NCI-H146 treated with DMSO at 0.1 percent for 48 hours (cell line): ENCODE data around the gene GIPC3.
"Not testable (repeated sequence)": the region's sequence is repeated elsewhere in the genome, so short reads cannot be mapped to it uniquely, and the experiment has no call there.

ENCODE experiments used
- DNase-seq: peaks from one replicate; lab custom pipeline; 2025; ENCODE audit not compliant: unreplicated experiment; lab: John Stamatoyannopoulos, UW

The GIPC3 gene

DNA sequence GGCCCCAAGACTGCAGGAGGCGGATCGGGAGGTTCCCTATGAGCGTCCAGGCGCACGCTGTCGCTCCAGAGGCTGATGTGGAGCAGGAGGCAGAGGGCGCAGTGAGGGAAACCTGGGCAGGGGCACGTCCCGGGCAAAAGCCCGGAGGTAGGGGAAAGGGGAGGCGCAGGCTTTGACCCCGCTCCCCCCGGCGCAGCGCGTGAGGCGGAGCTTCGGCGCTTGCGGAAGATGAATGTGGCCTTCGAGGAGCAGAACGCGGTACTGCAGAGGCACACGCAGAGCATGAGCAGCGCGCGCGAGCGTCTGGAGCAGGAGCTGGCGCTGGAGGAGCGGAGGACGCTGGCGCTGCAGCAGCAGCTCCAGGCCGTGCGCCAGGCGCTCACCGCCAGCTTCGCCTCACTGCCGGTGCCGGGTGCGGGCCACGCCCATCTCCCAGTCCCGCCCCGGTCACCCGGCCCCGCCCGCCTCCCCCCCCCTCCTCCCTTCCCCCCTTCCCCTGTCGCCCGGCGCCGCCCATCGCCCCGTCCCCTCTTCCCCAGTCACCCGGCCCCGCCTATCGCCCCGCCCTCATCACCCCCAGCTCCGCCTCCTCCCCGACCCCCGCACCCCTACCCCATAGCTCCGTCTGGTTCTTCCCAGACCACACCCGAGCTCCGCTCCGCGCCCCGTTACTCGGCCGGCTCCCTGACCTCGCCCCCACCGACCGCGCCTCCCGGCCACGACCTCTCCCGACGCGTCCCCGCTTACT is 8.4 kb upstream of the GIPC3 start:
- no peak for DNase-seq

- no peak for DNase-seq
These were observed 7.4 kb upstream of the GIPC3 start for GRCh38 chr19:3577723-3578344.

GRCh38 chr19:3578390-3578789 is 6.9 kb upstream of the GIPC3 start:
- no peak for DNase-seq

DNA sequence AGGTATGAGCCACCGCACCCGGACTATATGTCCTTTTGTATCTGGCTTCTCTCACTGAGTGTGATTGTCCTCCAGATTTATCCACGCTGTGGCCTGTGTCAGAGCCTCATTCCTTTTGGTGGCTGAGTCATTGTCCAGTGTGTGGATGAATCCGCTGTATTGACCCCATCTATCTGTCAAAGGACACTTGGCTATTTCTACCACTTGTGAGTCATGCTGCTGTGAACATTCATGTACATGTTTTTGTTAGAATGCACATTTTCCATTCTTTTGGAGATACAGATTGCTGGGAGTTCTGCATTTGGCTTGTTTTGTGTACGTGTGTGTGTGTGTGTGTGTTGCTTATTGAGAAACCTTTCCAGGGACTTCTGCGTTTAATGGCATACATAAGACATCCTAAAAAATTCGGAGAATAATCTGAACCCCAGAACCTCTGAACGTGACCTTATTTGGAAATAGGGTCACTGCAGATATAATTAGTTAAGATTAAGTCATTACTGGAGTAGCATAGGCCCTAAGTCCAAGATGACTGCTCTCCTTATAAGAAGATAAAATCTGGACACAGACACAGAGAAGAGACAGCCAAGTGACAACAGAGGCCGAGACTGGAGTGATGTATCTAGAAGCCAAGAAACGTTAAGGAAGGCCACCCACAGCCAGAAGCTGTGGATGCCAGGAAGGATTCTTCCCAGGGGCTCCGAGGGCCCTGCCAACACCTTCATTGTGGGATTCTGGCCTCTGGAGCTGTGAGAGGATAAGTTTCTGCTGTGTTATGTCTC is 4.9 kb upstream of the GIPC3 start:
- DNase-seq, result no peak

DNA sequence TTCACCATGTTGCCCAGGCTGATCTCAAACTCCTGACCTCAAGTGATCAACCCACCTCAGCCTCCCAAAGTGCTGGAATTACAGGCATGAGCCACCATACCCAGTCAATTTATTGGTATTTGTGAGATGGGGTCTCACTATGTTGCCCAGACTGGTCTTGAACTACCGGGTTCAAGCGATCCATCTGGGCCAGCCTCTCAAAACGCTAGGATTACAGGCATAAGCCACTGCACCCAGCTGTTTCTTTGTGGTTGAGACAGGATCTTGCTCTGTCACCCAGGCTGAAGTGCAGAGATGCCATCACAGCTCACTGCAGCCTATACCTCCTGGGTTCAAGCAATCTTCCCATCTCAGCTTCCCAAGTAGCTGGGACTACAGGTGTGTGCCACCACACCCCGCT is 3.5 kb upstream of the GIPC3 start:
- DNase-seq, result not testable (repeated sequence)

GRCh38 chr19:3584036-3584802 is 1.1 kb upstream of the GIPC3 start:
- DNase-seq, result not testable (repeated sequence)

DNA sequence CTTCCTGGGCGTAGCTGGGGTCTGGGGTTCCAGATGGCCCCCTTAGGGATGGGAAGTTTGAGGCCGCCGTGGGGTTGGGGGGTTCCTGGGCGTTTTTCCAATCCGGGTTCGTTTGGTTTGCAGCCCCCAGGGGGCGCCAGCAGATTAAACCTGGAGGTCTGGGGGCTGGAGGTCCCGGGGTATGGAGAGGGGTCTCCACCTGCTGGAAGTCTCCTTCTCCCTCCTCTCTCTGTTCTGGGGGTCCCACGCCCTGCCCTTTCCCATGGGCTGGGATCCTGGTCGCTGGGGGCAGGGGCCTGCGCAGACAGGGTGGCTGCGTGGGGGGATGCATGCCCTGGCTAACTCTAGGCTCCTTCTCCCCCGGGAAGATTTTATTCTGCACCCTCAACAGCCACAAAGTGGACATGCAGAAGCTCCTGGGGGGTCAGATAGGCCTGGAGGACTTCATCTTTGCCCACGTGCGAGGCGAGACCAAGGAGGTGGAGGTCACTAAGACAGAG is 899 bp downstream of the GIPC3 start:
- no peak for DNase-seq

- DNase-seq, result no peak
These were observed 1.5 kb downstream of the GIPC3 start for GRCh38 chr19:3586707-3587346.

DNA sequence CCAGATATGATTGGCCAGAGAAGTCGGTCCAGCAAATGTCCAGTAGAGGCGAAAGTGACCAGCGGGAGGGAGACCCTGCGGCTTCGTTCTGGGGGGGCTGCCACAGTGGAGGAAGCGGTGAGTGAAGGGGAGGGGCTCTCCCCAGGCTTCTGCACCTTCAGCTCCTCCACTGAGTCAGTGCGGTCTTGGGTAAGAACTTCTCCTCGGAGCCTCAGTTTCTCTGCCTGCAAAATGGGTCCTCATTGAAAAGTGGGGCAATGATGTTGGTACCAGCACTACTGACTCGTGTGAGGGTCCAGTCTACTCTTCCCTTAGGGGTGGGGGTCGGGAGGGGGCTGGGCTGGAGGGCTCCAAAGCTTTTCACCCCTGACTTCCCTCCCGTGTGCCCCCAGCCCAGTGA is 4.2 kb downstream of the GIPC3 start:
- DNase-seq, result no peak

GRCh38 chr19:3589949-3590348 is 4.7 kb downstream of the GIPC3 start:
- no peak for DNase-seq

GRCh38 chr19:3590991-3591659 is 5.8 kb downstream of the GIPC3 start:
- no peak for DNase-seq

DNA sequence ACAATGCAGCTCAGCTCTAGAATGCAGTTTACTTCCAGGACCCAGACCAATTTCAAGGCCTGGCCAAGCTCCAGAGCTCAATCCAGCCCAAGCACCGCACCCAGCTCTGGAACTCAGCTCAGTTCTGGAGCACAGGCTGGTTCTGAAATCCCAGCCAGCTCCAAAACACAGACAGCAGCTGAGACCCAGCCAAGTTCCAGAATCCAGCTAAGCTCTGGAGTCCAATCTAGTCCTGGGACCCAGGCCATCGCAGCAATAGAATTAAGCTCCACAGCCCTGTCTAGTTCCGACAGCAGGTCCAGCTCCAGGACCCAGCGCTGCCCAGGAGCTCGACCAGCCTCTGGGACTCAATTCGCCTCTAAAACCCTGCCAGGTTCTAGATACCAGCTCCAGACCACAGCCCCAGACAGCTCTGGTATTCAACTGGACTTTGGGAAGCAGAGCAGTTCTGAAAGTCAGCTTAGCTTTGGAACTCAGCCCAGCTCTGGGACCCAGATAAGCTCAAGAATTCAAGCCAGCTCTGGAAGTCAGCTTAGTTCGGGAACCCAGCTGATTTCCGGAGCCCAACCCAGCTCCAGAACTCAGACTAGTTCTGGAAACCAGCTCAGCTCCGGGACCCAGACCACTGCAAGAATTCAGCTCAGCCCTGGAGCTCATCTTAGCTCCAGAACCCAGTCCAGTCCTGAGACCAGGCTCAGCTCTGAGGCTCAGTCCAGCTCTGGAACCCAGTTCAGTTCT is 6.8 kb downstream of the GIPC3 start:
- DNase-seq, result no peak

GRCh38 chr19:3593156-3593555 is 7.9 kb downstream of the GIPC3 start:
- no peak for DNase-seq

GRCh38 chr19:3595521-3596061 is 10.3 kb downstream of the GIPC3 start:
- no peak for DNase-seq

DNA sequence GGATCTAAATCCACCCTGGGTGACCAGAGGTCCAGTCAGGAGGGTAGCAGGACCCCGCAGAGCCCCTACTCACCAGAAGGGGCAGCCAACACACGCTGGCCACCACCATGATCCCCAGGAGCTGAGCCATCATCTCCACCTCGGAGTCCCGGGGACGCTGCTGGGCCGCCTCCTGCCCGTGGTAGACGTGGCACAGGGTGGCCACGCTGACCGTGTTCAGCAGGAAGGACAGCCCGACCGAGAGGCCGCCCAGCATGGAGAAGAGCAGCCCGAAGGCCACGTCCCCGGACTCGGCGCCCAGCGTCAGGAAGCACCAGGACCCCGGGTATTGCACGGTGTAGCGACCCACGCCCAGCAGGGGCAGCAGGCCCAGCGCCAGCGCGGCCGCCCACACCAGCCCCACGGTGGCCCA is 14.5 kb downstream of the GIPC3 start:
- no peak for DNase-seq

GRCh38 chr19:3601021-3601420 is 15.7 kb downstream of the GIPC3 start:
- no peak for DNase-seq

DNA sequence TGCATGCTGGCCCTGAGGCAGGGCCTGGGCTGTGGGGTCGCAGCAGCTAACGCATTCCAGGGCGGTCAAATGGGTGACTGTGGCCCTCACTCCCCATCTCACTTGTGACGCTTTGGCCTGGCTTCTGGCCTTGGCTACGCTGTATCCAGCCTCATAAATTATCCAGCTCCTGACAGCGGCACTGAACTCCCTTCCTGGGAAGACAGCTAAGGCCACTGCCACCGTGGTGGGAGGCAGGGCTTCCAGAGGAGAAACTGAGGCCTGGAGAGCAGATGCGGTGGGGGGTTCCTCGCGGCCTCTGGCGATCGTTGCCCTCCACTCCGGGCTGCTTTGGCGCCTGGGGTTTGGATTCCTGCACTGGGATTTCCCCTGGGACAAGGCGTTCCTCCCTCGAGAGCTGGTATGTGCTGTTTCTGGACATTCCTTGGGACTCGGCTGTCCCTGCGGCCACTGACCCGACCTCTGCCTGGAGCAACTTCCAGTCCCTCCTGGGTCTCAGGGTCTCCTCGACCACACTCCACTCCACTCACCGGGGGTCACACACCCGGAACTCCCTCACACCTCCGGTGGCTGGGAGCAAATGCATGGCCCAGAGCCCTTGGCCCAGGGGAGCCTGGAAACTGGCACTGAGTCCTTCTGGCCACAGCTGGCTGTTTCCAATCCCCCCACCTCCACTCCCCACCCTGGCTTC is 18.0 kb downstream of the GIPC3 start:
- no peak for DNase-seq

GRCh38 chr19:3604227-3604986 is 19.1 kb downstream of the GIPC3 start:
- DNase-seq, result no peak
